CD14-positive monocyte (primary cell): ENCODE measurements around the gene UBR3. TPM values are rescaled to one million over a fixed set of nuclear protein-coding genes. Genes with fewer than 3 reads are reported as not detected.

Source experiments
- DNase-seq, 3 donors: peaks; one replicate each; pipeline ENCODE4 v3.0.0-alpha.2; 2011 to 2022
- H2AFZ ChIP-seq: 2 replicates; pipeline ENCODE4 v1.6.0; 2012; ENCODE audit warnings: mild to moderate bottlenecking, low read depth, low read length, inconsistent platforms; ENCODE audit not compliant: insufficient read depth, poor library complexity, severe bottlenecking
- H3K27ac ChIP-seq, 2 donors: 1 replicate in 1 of 2; 2 replicates in 1 of 2; pipeline ENCODE4 v1.5.1; 2012 to 2013; ENCODE audit warnings: low read length in 2 of 2, control low read depth in 1 of 2, inconsistent platforms in 1 of 2, low read depth in 1 of 2, mild to moderate bottlenecking in 1 of 2
- H3K27me3 ChIP-seq, 2 donors: one replicate each; pipeline versions ENCODE4 v1.6.0 to v1.6.1; 2011 to 2013; ENCODE audit warnings: low read length in 2 of 2; ENCODE audit not compliant: control insufficient read depth in 2 of 2, insufficient read depth in 2 of 2
- H3K36me3 ChIP-seq, 2 donors: replicated peaks in 1 of 2; 1 replicate in 1 of 2; 2 replicates in 1 of 2; pipeline versions ENCODE4 v1.5.1 to v1.6.1; 2012 to 2013; ENCODE audit warnings: low read length in 2 of 2, control low read depth in 1 of 2, inconsistent platforms in 1 of 2, mild to moderate bottlenecking in 1 of 2; ENCODE audit not compliant: insufficient read depth in 2 of 2, control insufficient read depth in 1 of 2
- H3K4me1 ChIP-seq, 2 donors: 1 replicate in 1 of 2; 2 replicates in 1 of 2; pipeline versions ENCODE4 v1.5.1 to v1.6.1; 2012 to 2013; ENCODE audit warnings: low read length in 2 of 2, control low read depth in 1 of 2, inconsistent platforms in 1 of 2, mild to moderate bottlenecking in 1 of 2, moderate library complexity in 1 of 2; ENCODE audit not compliant: insufficient read depth in 2 of 2, control insufficient read depth in 1 of 2
- H3K4me2 ChIP-seq: replicated peaks from 2 replicates; pipeline ENCODE3; 2012; ENCODE audit warnings: low read length, moderate library complexity, mild to moderate bottlenecking; ENCODE audit not compliant: poor library complexity, severe bottlenecking; ENCODE audit errors: extremely low read depth
- H3K4me3 ChIP-seq, 3 experiments: fragments of 200-600 bp in 1 of 3; sonication (generic) in 1 of 3; replicated peaks in 1 of 3; 1 replicate in 2 of 3; 2 replicates in 1 of 3; pipeline ENCODE4 v1.5.1; 2011 to 2013; ENCODE audit warnings: low read length in 3 of 3, mild to moderate bottlenecking in 3 of 3, control low read depth in 2 of 3, low read depth in 2 of 3, inconsistent platforms in 1 of 3, moderate library complexity in 1 of 3
- H3K79me2 ChIP-seq: 2 replicates; pipeline ENCODE4 v1.6.0; 2012; ENCODE audit warnings: mild to moderate bottlenecking, control low read depth, inconsistent platforms, low read length, moderate library complexity; ENCODE audit not compliant: insufficient read depth
- H3K9ac ChIP-seq: 2 replicates; pipeline ENCODE4 v1.6.0; 2017; ENCODE audit warnings: low read length, mild to moderate bottlenecking; ENCODE audit not compliant: insufficient read depth, poor library complexity, severe bottlenecking
- H3K9me3 ChIP-seq, 2 donors: replicated peaks in 1 of 2; 1 replicate in 1 of 2; 2 replicates in 1 of 2; pipeline versions ENCODE4 v1.5.1 to v1.6.1; 2012 to 2013; ENCODE audit warnings: low read length in 2 of 2, control low read depth in 1 of 2; ENCODE audit not compliant: control insufficient read depth in 1 of 2, insufficient read depth in 1 of 2
- H4K20me1 ChIP-seq: 2 replicates; pipeline ENCODE4 v1.6.0; 2012; ENCODE audit warnings: mild to moderate bottlenecking, low read length, control low read depth, moderate library complexity; ENCODE audit not compliant: insufficient read depth
- H3K27ac Mint-ChIP-seq, 7 donors: one replicate each; pipeline ENCODE4 v1.8.0; 2020; ENCODE audit warnings: mild to moderate bottlenecking in 7 of 7, mixed read lengths in 7 of 7, moderate library complexity in 6 of 7, inconsistent platforms in 2 of 7
- H3K27me3 Mint-ChIP-seq, 3 donors: one replicate each; pipeline ENCODE4 v1.8.0; 2021 to 2022; ENCODE audit warnings: low read depth in 3 of 3, mild to moderate bottlenecking in 3 of 3, mixed read lengths in 3 of 3, moderate library complexity in 3 of 3, inconsistent platforms in 1 of 3
- H3K36me3 Mint-ChIP-seq, 2 donors: one replicate each; pipeline ENCODE4 v1.8.0; 2020; ENCODE audit warnings: mixed read lengths in 2 of 2, inconsistent platforms in 1 of 2, mild to moderate bottlenecking in 1 of 2
- H3K4me1 Mint-ChIP-seq: one replicate; pipeline ENCODE4 v1.8.0; 2020; ENCODE audit warnings: mild to moderate bottlenecking, mixed read lengths
- H3K4me3 Mint-ChIP-seq, 2 donors: one replicate each; pipeline ENCODE4 v1.8.0; 2020; ENCODE audit warnings: mild to moderate bottlenecking in 2 of 2, mixed read lengths in 2 of 2, moderate library complexity in 1 of 2
- H3K9me3 Mint-ChIP-seq, 7 donors: one replicate each; pipeline ENCODE4 v1.8.0; 2020 to 2022; ENCODE audit warnings: mixed read lengths in 7 of 7, mild to moderate bottlenecking in 6 of 7, moderate library complexity in 6 of 7, inconsistent platforms in 2 of 7
- WGBS: methylation state at CpG from one replicate; pipeline ENCODE4 v1.1.5; 2013; ENCODE audit warnings: missing lambda C conversion rate; ENCODE audit not compliant: insufficient coverage; 5-methylcytosine and 5-hydroxymethylcytosine counted together
- intact Hi-C, 2 donors: fragments of 100-400 bp; cut with micrococcal nuclease; formaldehyde crosslinking; loops; one replicate each; pipeline versions ENCODE4 v1.15.0 to v1.15.1; 2023
- polyA plus RNA-seq, 3 donors: library from polyadenylated mRNA; depleted of rRNA in 1 of 3; unstranded in 2 of 3; stranded (reverse) in 1 of 3; fragments of 300-500 nt in 2 of 3; fragments of >200 nt in 1 of 3; fragmentation: Illumina TruSeq in 2 of 3; gene quantifications; 1 replicate in 2 of 3; 2 replicates in 1 of 3; pipeline ENCODE4 v1.2.3, GENCODE V29; 2012 to 2021
- TF ChIP-seq, protein P1 (sequence below): fragments of 200-600 bp; IDR thresholded peaks from one replicate; pipeline ENCODE4 v1.8.0; 2022; ENCODE audit warnings: antibody characterized with exemption, mild to moderate bottlenecking

Gene UBR3
- polyA plus RNA-seq, 3 donors, result 4.3 to 10.7 (median 4.7) TPM

DNA sequence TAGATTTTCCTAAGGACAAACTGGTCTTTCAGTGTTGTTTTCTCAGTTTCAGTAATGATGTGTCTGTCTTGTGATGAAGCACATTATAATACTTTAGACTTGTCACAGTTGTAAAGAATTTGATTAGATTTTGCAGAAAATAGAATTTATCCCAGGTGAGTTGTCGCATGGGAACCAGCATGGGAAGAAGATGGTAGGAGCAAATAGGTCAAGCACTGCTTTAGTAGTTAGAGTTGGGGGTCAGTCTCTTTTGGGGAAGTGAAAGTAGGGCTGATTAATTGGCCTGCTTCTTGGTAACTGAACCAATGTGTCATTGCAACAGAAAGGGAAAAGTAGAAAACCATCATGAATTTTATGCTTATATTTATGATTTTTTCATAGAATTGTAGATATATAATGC lies 197.5 kb downstream of the UBR3 start:
- Histone ChIP-seq H3K9me3 (no peaks in the 10 kb centered on the region), H3K79me2 (no peaks in the 10 kb centered on the region), H3K27ac (no peak overlapping the region), H3K36me3 (peaks cover 4 to 20% of the 10 kb centered on the region in 2 donors), H3K9ac (no peak overlapping the region), H2AFZ (no peak overlapping the region), H3K4me2 (no peak overlapping the region), H3K4me1 (peaks cover 0 to 4% of the 10 kb centered on the region in 2 donors), H4K20me1 (no peaks in the 10 kb centered on the region), H3K4me3 (no peak overlapping the region), H3K27me3 (no peaks in the 10 kb centered on the region)
- Mint-ChIP-seq H3K27me3 (no peaks in the 10 kb centered on the region), H3K27ac (no peak overlapping the region), H3K9me3 (peaks cover 0 to 3% (median 0%) of the 10 kb centered on the region in 7 donors), H3K4me1 (no peaks in the 10 kb centered on the region), H3K4me3 (no peak overlapping the region), H3K36me3 (peaks cover 11 to 28% of the 10 kb centered on the region in 2 donors)
- TF ChIP-seq, protein P1, sequence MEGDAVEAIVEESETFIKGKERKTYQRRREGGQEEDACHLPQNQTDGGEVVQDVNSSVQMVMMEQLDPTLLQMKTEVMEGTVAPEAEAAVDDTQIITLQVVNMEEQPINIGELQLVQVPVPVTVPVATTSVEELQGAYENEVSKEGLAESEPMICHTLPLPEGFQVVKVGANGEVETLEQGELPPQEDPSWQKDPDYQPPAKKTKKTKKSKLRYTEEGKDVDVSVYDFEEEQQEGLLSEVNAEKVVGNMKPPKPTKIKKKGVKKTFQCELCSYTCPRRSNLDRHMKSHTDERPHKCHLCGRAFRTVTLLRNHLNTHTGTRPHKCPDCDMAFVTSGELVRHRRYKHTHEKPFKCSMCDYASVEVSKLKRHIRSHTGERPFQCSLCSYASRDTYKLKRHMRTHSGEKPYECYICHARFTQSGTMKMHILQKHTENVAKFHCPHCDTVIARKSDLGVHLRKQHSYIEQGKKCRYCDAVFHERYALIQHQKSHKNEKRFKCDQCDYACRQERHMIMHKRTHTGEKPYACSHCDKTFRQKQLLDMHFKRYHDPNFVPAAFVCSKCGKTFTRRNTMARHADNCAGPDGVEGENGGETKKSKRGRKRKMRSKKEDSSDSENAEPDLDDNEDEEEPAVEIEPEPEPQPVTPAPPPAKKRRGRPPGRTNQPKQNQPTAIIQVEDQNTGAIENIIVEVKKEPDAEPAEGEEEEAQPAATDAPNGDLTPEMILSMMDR, result no peak
- 94% methylated on average over 1 of the region's 1 CpG for WGBS
- peak; percentile 22 to 41 (median 35) for DNase-seq
- intact Hi-C loops, result no loop called here

DNA sequence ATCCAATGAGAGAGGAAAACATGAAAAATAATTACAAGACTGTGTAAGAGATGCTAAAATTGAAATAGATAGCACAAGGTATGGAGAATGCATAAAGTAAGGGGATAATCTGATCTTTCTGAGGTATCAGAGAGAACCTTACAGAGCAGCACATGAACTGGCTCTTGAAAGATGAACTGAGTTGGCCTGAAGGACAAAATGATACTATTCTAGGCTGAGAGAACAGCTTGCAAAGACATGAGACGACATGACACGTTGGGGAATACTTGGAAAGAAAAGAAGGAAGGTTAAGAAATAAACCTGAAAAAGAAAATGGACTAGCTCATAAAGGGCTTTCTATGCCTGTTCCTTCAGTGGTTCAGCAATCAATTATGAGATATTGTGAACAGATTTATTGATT lies 198.0 kb downstream of the UBR3 start:
- Histone ChIP-seq H3K4me3 (no peak overlapping the region), H3K9ac (no peak overlapping the region), H3K4me2 (no peak overlapping the region), H2AFZ (no peak overlapping the region), H3K27ac (no peak overlapping the region), H3K9me3 (no peaks in the 10 kb centered on the region), H4K20me1 (no peaks in the 10 kb centered on the region), H3K4me1 (peaks cover 0 to 4% of the 10 kb centered on the region in 2 donors), H3K27me3 (no peaks in the 10 kb centered on the region), H3K36me3 (peaks cover 7 to 20% of the 10 kb centered on the region in 2 donors), H3K79me2 (no peaks in the 10 kb centered on the region)
- WGBS, result 94% methylated on average over 2 of the region's 2 CpGs
- Mint-ChIP-seq H3K36me3 (peaks cover 16 to 29% of the 10 kb centered on the region in 2 donors), H3K27me3 (no peaks in the 10 kb centered on the region), H3K9me3 (peaks cover 0 to 3% (median 0%) of the 10 kb centered on the region in 7 donors), H3K27ac (no peak overlapping the region), H3K4me1 (peaks cover 4% of the 10 kb centered on the region), H3K4me3 (no peak overlapping the region)
- intact Hi-C loops, result no loop called here
- no peak for DNase-seq
- TF ChIP-seq, protein P1, result no peak
